ENCODE data around the gene GNAT2.

DNA sequence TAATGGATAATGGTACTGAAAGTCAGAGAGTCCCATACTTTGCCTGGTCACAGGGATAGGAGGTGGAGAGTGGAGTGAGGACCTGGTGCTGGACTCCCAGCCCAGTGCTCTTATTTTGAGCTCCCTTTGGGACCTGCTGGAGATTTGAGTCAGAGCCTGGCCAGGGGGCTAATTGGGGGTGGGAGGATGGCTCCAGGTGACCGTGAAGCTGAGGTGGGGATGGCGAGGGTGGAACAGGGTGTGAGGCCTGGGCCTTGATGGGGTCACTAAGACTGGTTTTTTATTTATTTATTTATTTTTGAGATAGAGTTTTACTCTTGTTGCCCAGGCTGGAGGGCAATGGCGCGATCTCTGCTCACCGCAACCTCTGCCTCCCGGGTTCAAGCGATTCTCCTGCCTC lies 18.0 kb upstream of the GNAT2 start:
- TF ChIP-seq, protein P1, sequence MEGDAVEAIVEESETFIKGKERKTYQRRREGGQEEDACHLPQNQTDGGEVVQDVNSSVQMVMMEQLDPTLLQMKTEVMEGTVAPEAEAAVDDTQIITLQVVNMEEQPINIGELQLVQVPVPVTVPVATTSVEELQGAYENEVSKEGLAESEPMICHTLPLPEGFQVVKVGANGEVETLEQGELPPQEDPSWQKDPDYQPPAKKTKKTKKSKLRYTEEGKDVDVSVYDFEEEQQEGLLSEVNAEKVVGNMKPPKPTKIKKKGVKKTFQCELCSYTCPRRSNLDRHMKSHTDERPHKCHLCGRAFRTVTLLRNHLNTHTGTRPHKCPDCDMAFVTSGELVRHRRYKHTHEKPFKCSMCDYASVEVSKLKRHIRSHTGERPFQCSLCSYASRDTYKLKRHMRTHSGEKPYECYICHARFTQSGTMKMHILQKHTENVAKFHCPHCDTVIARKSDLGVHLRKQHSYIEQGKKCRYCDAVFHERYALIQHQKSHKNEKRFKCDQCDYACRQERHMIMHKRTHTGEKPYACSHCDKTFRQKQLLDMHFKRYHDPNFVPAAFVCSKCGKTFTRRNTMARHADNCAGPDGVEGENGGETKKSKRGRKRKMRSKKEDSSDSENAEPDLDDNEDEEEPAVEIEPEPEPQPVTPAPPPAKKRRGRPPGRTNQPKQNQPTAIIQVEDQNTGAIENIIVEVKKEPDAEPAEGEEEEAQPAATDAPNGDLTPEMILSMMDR (IDR thresholded peaks at IDR 0.05 in 4 of 5, conservative IDR thresholded peaks at IDR 0.05 in 1 of 5), result no peak
- no peak for TF ChIP-seq POLR2A (IDR thresholded peaks at IDR 0.05)
